Right cardiac atrium (tissue), 5 donors: ENCODE measurements around the gene PNP. TPM values are rescaled to one million over a fixed set of nuclear protein-coding genes. Genes with fewer than 3 reads are reported as not detected.
"Not testable (repeated sequence)": the region's sequence is repeated elsewhere in the genome, so short reads cannot be mapped to it uniquely, and the experiment has no call there.

ENCODE experiments used
- ATAC-seq, 2 donors: fragments of 200-7000 bp; cut with Tn5 transposase; one replicate each; pipeline versions ENCODE4 v1.8.0 to v1.9.1; 2020; ENCODE audit warnings: moderate library complexity in 2 of 2, mild to moderate bottlenecking in 1 of 2
- DNase-seq, 3 donors: peaks; one replicate each; pipeline ENCODE4 v3.0.0-alpha.2; 2020
- H3K27ac ChIP-seq: one replicate; pipeline ENCODE4 v1.5.1; 2013; ENCODE audit warnings: mild to moderate bottlenecking, low read length, control low read depth, moderate library complexity
- H3K27me3 ChIP-seq: one replicate; pipeline ENCODE4 v1.6.1; 2013; ENCODE audit not compliant: control insufficient read depth, insufficient read depth
- H3K4me1 ChIP-seq: one replicate; pipeline ENCODE4 v1.6.1; 2013; ENCODE audit warnings: low read length; ENCODE audit not compliant: control insufficient read depth, insufficient read depth
- H3K4me3 ChIP-seq: one replicate; pipeline ENCODE4 v1.5.1; 2013; ENCODE audit warnings: low read length, control low read depth
- H3K9me3 ChIP-seq: one replicate; pipeline ENCODE4 v1.6.1; 2013; ENCODE audit warnings: low read length; ENCODE audit not compliant: control insufficient read depth
- WGBS: extraction: QIAGEN DNeasy Blood & Tissue Kit; methylation state at CpG from one replicate; pipeline ENCODE4 v1.1.7; 2013; 5-methylcytosine and 5-hydroxymethylcytosine counted together
- intact Hi-C, 4 donors: fragments of 100-400 bp; cut with DNase I; formaldehyde crosslinking; loops; one replicate each; pipeline versions ENCODE4 v1.11.0 to v1.14.0; 2022 to 2023
- polyA plus RNA-seq: library from polyadenylated mRNA; stranded (reverse); fragments of 200-250 nt; gene quantifications from one replicate; pipeline ENCODE4 v1.2.3, GENCODE V29; 2013
- total RNA-seq, 4 donors: library from RNA; stranded (reverse); fragmentation: NEBNext Ultra II Directional; extraction: Animal tissue kit (Norgen Biotek cat#: 25700); gene quantifications; one replicate each; pipeline ENCODE4 v1.2.1, GENCODE V29; 2021
- donor health status: healthy with polysubstance abuse.
- donor health status: DM: no; HTN: yes; CAD: no.
- donor health status: DM: no; HTN: no; CAD: no.
- donor health status: DM: no; HTN: yes; CAD: no; lungs with severe emphysema.
- donor health status: DM: yes; HTN: yes; CAD: no.

PNP gene
- total and polyA plus RNA-seq, 5 donors = 6.2 to 17.2 (median 7.9) TPM

DNA sequence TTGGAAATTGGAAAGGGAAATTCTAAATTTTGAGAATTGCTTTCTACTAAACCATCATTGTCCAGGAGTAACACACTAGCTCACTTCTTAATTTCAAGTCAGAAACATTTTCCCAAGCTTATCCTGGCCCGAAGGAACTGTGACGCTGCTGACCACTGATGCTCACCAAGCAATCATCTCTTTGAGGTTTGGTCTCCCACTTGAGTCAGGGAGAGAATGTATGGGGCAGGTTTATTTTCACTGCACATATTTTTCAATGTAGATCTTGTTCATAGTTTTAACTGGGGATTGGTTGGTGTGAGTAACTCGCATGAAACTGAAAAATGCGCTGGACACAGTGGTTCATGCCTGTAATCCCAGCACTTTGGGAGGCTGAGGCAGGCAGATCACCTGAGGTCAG, 23.3 kb downstream of the PNP start:
- H3K4me3 ChIP-seq = no peak overlapping the region
- DNase-seq = no peak
- no peaks in the 10 kb centered on the region for H3K9me3 ChIP-seq
- WGBS = 97% methylated on average over 4 of the region's 4 CpGs
- no peaks in the 10 kb centered on the region for H3K27me3 ChIP-seq
- peaks cover 2% of the 10 kb centered on the region for H3K4me1 ChIP-seq
- no peak for ATAC-seq
- intact Hi-C loops = no loop called here
- H3K27ac ChIP-seq = no peak overlapping the region

DNA sequence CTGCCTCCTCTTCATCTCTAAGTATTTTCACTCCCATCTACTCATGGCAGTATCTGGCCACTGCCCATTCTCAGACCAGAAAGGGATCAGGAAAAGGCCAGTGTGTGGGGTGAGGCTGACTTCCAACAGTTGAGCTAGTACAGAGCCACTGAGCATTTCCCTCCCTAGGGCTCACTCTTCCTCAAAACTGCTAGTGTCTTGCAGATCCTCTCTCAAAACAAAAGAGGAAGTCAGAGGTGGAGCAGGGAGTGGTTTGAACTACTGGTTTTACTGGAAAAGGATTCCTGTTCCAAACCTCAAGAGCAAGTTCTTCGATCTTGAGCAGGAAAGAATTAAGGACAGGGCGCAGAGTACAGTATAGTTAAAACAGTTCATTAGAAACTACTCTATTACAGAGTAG, 24.4 kb downstream of the PNP start:
- intact Hi-C loops = no loop called here
- H3K4me3 ChIP-seq = no peak overlapping the region
- H3K4me1 ChIP-seq = peaks cover 2% of the 10 kb centered on the region
- ATAC-seq = peak; percentile 19 to 55
- no peak overlapping the region for H3K27ac ChIP-seq
- DNase-seq = no peak
- 66% methylated on average over 2 of the region's 2 CpGs for WGBS
- no peaks in the 10 kb centered on the region for H3K27me3 ChIP-seq
- H3K9me3 ChIP-seq = no peaks in the 10 kb centered on the region

DNA sequence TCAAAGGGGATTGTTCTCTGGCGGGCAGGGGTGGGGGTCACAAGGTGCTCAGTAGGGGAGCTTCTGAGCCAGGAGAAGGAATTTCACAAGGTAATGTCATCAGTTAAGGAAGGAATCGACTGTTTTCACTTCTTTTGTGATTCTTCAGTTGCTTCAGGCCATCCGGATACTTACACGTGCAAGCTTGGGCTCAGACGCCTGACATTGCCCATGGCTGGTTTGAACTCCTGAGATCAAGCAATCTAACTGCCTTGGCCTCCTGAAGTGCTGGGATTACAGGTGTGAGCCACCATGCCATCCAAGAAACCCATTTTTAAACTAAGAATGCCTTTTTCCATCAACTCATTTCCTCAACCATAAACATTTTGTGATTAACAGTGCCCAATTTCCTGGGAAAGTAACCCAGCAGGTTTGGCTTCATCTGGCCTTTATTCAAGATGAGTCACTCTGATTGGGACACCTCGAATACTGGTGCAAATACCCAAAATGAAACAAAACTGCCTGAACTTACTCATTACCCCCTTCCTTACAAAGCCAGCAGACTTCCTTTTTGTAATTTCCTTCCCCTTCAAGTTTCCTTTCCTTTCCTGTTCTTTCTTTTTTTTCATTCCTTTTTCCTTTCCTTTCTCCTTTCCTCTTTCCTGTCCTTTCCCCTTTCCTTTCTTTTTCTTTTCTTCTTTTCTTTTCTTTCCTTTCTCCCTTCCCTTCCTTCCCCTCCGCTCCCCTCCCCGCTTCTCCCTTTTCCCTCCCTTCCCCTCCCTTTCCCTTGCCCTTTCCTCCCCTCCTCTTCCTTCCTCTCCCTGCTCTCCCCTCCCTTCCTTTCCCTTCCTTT, 25.9 kb downstream of the PNP start:
- H3K27me3 ChIP-seq = no peaks in the 10 kb centered on the region
- no peak overlapping the region for H3K4me3 ChIP-seq
- intact Hi-C loops = no loop called here
- H3K9me3 ChIP-seq = no peaks in the 10 kb centered on the region
- 79% methylated on average over 8 of the region's 8 CpGs for WGBS
- no peak for ATAC-seq
- peaks cover 3% of the 10 kb centered on the region for H3K4me1 ChIP-seq
- no peak overlapping the region for H3K27ac ChIP-seq
- no peak for DNase-seq

- no peaks in the 10 kb centered on the region for H3K9me3 ChIP-seq
- no peak for ATAC-seq
- H3K4me3 ChIP-seq = no peak overlapping the region
- DNase-seq = no peak
- peak overlapping the region; percentile 52 for H3K27ac ChIP-seq
- peaks cover 2% of the 10 kb centered on the region for H3K4me1 ChIP-seq
- WGBS = 78% methylated on average over 2 of the region's 2 CpGs
- H3K27me3 ChIP-seq = no peaks in the 10 kb centered on the region
- intact Hi-C loops = no loop called here
These were observed 29.4 kb downstream of the PNP start for GRCh38 chr14:20498622-20499021.

DNA sequence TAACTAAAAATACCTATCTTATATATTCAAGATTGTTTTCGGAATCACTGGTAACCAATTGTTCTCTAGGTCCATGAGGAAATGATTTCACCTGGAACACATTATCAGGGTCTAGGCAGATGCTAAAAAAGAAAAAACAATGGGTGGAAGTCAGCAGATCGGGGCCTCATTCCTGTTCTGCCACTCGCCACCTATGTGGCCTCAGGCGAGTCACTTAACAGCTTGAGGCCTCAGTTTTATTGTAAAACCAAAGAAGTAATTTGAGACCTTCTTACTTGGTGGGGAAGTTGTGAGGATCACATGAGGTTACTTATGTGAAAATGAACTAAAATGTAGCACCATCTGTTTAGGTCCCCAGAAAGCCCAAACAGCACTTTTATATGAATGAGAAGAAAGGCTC, 29.9 kb downstream of the PNP start:
- DNase-seq (no peak), ATAC-seq (no peak)
- H3K4me3 ChIP-seq = no peak overlapping the region
- H3K27me3 ChIP-seq = no peaks in the 10 kb centered on the region
- intact Hi-C loops = no loop called here
- WGBS = 56% methylated on average over 4 of the region's 4 CpGs
- no peak overlapping the region for H3K27ac ChIP-seq
- H3K9me3 ChIP-seq = no peaks in the 10 kb centered on the region
- H3K4me1 ChIP-seq = peaks cover 1% of the 10 kb centered on the region

- intact Hi-C loops = no loop called here
- no peak overlapping the region for H3K27ac ChIP-seq
- no peak overlapping the region for H3K4me3 ChIP-seq
- 89% methylated on average over 5 of the region's 5 CpGs for WGBS
- ATAC-seq (no peak), DNase-seq (no peak)
- H3K27me3 ChIP-seq = no peaks in the 10 kb centered on the region
- no peaks in the 10 kb centered on the region for H3K9me3 ChIP-seq
- H3K4me1 ChIP-seq = peaks cover 1% of the 10 kb centered on the region
These were observed 30.7 kb downstream of the PNP start for GRCh38 chr14:20499881-20500280.

DNA sequence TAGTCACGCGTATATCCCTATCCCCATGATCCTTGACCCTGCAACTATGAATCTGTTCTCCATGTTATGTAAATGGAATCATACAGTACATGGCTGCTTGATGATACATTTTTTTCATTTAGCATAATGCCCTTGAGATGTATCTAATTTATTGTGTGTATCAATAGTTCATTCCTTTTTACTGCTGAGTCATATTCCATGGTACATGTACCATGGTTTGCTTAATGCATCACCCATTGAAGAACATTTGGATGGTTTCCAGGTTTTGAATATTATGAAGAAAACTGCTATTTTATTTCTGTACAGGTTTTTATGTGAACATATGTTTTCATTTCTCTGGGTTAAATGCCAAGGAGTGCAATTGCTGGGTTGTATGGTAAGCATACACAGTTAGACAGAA, 32.1 kb downstream of the PNP start:
- 100% methylated on average over 2 of the region's 2 CpGs for WGBS

DNA sequence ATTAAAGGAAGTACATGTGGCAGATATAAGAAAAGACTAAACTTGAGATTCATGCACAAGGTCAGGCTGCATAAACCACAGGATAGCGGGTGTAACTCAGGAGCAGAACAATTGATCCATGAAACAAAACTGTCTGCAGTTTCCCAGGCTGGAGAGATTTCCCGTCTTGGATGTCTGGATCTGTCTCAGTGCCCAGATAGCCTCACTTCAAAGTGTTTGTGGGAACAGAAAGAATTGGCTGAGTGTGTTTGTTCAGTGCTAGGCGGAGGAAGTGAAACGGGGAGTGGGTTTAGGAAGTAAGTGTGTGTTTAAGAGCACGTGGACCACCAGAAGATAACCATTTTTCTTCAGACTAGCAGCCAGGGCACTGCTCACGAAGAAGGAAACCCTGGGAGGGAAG, 34.7 kb downstream of the PNP start:
- intact Hi-C loops = no loop called here
- Histone ChIP-seq H3K27ac (no peak overlapping the region), H3K4me3 (no peak overlapping the region), H3K4me1 (peaks cover 1% of the 10 kb centered on the region), H3K9me3 (no peaks in the 10 kb centered on the region), H3K27me3 (no peaks in the 10 kb centered on the region)
- no peak for DNase-seq
- 47% methylated on average over 6 of the region's 6 CpGs for WGBS
- no peak for ATAC-seq

More for the DNA sequence above, 32.1 kb downstream of the PNP start:
- H3K4me1 ChIP-seq = peaks cover 1% of the 10 kb centered on the region
- H3K27ac ChIP-seq = no peak overlapping the region
- H3K27me3 ChIP-seq = no peaks in the 10 kb centered on the region
- no peak overlapping the region for H3K4me3 ChIP-seq
- H3K9me3 ChIP-seq = no peaks in the 10 kb centered on the region
- ATAC-seq (no peak), DNase-seq (no peak)
- intact Hi-C loops = no loop called here

DNA sequence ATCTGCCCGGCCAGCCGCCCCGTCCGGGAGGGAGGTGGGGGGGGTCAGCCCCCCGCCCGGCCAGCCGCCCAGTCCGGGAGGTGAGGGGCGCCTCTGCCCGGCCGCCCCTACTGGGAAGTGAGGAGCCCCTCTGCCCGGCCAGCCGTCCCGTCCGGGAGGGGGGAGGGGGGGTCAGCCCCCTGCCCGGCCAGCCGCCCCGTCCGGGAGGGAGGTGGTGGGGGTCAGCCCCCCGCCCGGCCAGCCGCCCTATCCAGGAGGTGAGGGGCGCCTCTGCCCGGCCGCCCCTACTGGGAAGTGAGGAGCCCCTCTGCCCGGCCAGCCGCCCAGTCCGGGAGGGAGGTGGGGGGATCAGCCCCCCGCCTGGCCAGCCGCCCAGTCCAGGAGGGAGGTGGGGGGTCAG, 37.1 kb downstream of the PNP start:
- H3K27me3 ChIP-seq, H3K27ac ChIP-seq, H3K9me3 ChIP-seq, ATAC-seq, intact Hi-C loops, H3K4me3 ChIP-seq, H3K4me1 ChIP-seq: not testable (repeated sequence)
- WGBS = 98% methylated on average over 16 of the region's 30 CpGs
- DNase-seq = peak in 1 of 3 donors; percentile 53

DNA sequence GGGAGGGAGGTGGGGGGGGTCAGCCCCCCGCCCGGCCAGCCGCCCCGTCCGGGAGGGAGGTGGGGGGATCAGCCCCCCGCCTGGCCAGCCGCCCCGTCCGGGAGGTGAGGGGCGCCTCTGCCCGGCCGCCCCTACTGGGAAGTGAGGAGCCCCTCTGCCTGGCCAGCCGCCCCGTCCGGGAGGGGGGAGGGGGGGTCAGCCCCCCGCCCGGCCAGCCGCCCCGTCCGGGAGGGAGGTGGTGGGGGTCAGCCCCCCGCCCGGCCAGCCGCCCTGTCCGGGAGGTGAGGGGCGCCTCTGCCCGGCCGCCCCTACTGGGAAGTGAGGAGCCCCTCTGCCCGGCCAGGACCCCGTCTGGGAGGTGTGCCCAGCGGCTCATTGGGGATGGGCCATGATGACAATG, 37.5 kb downstream of the PNP start:
- intact Hi-C loops, H3K27ac ChIP-seq, H3K9me3 ChIP-seq, H3K4me1 ChIP-seq, ATAC-seq, H3K4me3 ChIP-seq, H3K27me3 ChIP-seq: not testable (repeated sequence)
- DNase-seq = peak in 1 of 3 donors; percentile 63
- WGBS = 100% methylated on average over 3 of the region's 30 CpGs

DNA sequence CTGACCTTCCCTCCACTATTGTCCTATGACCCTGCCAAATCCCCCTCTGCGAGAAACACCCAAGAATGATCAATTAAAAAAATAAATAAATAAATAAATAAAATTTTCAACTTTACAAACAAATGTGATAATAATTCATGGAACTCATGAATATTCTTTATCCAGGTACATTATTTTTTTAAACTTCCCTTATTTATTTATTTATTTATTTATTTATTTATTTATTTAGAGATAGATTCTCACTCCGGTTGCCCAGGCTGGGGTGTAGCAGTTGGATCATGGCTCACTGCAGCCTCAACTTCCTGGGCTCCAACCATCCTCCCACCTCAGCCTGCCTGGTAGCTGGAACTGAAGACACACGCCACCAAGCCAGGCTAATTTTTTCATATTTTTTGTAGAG, 38.3 kb downstream of the PNP start:
- ATAC-seq, H3K27ac ChIP-seq, H3K4me1 ChIP-seq, H3K4me3 ChIP-seq, DNase-seq, H3K27me3 ChIP-seq, H3K9me3 ChIP-seq, intact Hi-C loops: not testable (repeated sequence)
- 86% methylated on average over 3 of the region's 3 CpGs for WGBS

DNA sequence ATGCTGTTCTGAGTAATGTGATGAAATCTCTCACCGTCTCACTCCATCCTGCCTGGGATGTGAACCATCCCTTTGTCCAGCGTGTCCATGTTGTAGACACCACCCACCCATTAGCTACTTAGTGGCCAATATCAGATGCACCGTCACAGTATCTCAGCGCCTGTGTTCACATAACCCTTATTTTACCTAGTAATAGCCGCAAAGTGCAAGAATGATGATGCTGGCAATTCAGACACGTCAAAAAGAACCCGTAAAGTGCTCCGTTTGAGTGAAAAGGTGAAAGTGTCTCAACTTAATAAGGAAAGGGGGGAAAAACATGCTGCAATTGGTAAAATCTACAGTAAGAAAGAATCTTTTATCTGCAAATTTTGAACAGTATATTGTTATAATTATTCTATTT, 39.2 kb downstream of the PNP start:
- 90% methylated on average over 8 of the region's 8 CpGs for WGBS
- Histone ChIP-seq H3K4me1 (no peaks in the 10 kb centered on the region), H3K4me3 (no peak overlapping the region), H3K27me3 (no peaks in the 10 kb centered on the region), H3K9me3 (no peaks in the 10 kb centered on the region), H3K27ac (no peak overlapping the region)
- intact Hi-C loops = no loop called here
- DNase-seq (no peak), ATAC-seq (no peak)
